Ishikawa (cell line): ENCODE data around the gene TRIM33.

ENCODE experiments used
- CEBPB ChIP-seq: IDR thresholded peaks from 2 replicates; pipeline ENCODE4 v1.6.1; 2012
- CREB1 ChIP-seq: IDR thresholded peaks from 2 replicates; pipeline ENCODE4 v1.6.1; 2012; ENCODE audit warnings: low read depth
- EGR1 ChIP-seq: IDR thresholded peaks from 2 replicates; pipeline ENCODE4 v1.6.1; 2012
- EP300 ChIP-seq: IDR thresholded peaks from 2 replicates; pipeline ENCODE4 v1.6.1; 2012; ENCODE audit warnings: borderline replicate concordance
- FOXM1 ChIP-seq: IDR thresholded peaks from 2 replicates; pipeline ENCODE4 v1.6.1; 2012; ENCODE audit warnings: low read depth, borderline replicate concordance
- MAX ChIP-seq: IDR thresholded peaks from 2 replicates; pipeline ENCODE4 v1.6.1; 2012
- NFIC ChIP-seq: IDR thresholded peaks from 2 replicates; pipeline ENCODE4 v1.6.1; 2012
- RAD21 ChIP-seq: IDR thresholded peaks from 2 replicates; pipeline ENCODE4 v1.6.1; 2012; ENCODE audit warnings: low read depth
- REST ChIP-seq: IDR thresholded peaks from 2 replicates; pipeline ENCODE4 v1.6.1; 2012; ENCODE audit warnings: low read depth, mild to moderate bottlenecking
- TAF1 ChIP-seq: IDR thresholded peaks from 2 replicates; pipeline ENCODE4 v1.6.1; 2012; ENCODE audit warnings: low read depth, mild to moderate bottlenecking
- TCF12 ChIP-seq: IDR thresholded peaks from 2 replicates; pipeline ENCODE4 v1.6.1; 2012; ENCODE audit warnings: low read depth
- TEAD4 ChIP-seq: IDR thresholded peaks from 2 replicates; pipeline ENCODE4 v1.6.1; 2012
- USF1 ChIP-seq: IDR thresholded peaks from 2 replicates; pipeline ENCODE4 v1.6.1; 2012
- YY1 ChIP-seq: IDR thresholded peaks from 2 replicates; pipeline ENCODE4 v1.6.1; 2012; ENCODE audit warnings: low read depth
- ZBTB7A ChIP-seq: IDR thresholded peaks from 2 replicates; pipeline ENCODE4 v1.6.1; 2012; ENCODE audit warnings: low read depth

The TRIM33 gene

GRCh38 chr1:114377356-114377755 lies 133.6 kb downstream of the TRIM33 start:
- no peak for TF ChIP-seq FOXM1

GRCh38 chr1:114369930-114370329 lies 141.1 kb downstream of the TRIM33 start:
- no peak for TF ChIP-seq EGR1
- TF ChIP-seq ZBTB7A = no peak
- no peak for TF ChIP-seq RAD21
- no peak for TF ChIP-seq FOXM1
- TF ChIP-seq EP300 = no peak
- TF ChIP-seq CREB1 = no peak
- TF ChIP-seq TEAD4 = no peak
- TF ChIP-seq USF1 = no peak
- no peak for TF ChIP-seq TAF1
- no peak for TF ChIP-seq REST

GRCh38 chr1:114368560-114369255 lies 142.3 kb downstream of the TRIM33 start:
- TF ChIP-seq EGR1 = no peak
- TF ChIP-seq RAD21 = no peak
- no peak for TF ChIP-seq EP300

- no peak for TF ChIP-seq TCF12
- no peak for TF ChIP-seq CREB1
- TF ChIP-seq FOXM1 = no peak
- no peak for TF ChIP-seq TEAD4
- no peak for TF ChIP-seq CEBPB
- TF ChIP-seq REST = no peak
- no peak for TF ChIP-seq YY1
- no peak for TF ChIP-seq USF1
- TF ChIP-seq EGR1 = no peak
- no peak for TF ChIP-seq MAX
- TF ChIP-seq ZBTB7A = no peak
- no peak for TF ChIP-seq TAF1
- no peak for TF ChIP-seq RAD21
- no peak for TF ChIP-seq NFIC
- TF ChIP-seq EP300 = no peak
Observed at GRCh38 chr1:114367810-114368209, 143.2 kb downstream of the TRIM33 start.

- TF ChIP-seq REST (no peak), YY1 (no peak), RAD21 (no peak), TEAD4 (no peak), MAX (no peak), FOXM1 (no peak), EGR1 (no peak), CEBPB (no peak), TAF1 (no peak), CREB1 (no peak), EP300 (no peak)
Observed at GRCh38 chr1:114359791-114360190, 151.2 kb downstream of the TRIM33 start.
